H9 (cell line): ENCODE measurements around the gene TENM3. TPM values are rescaled to one million over a fixed set of nuclear protein-coding genes. Genes with fewer than 3 reads are reported as not detected.

Source experiments
- DNase-seq: peaks from one replicate; pipeline ENCODE4 v3.0.0-alpha.2; 2017
- H2AFZ ChIP-seq: one replicate; pipeline ENCODE4 v1.6.1; 2013; ENCODE audit warnings: mild to moderate bottlenecking, low read length, control low read depth, moderate library complexity
- H2AK5ac ChIP-seq: 2 replicates; pipeline ENCODE4 v1.6.1; 2013; ENCODE audit warnings: low read length, control low read depth, mixed read lengths; ENCODE audit not compliant: insufficient read length
- H2BK120ac ChIP-seq: one replicate; pipeline ENCODE4 v1.6.1; 2013; ENCODE audit warnings: low read depth, mild to moderate bottlenecking, low read length, control low read depth, inconsistent platforms; ENCODE audit not compliant: poor library complexity, severe bottlenecking
- H2BK12ac ChIP-seq: 2 replicates; pipeline ENCODE4 v1.6.1; 2013; ENCODE audit warnings: low read length, control low read depth, mixed read lengths, low read depth; ENCODE audit not compliant: insufficient read length
- H2BK15ac ChIP-seq: 2 replicates; pipeline ENCODE4 v1.6.1; 2013; ENCODE audit warnings: low read depth, low read length, control low read depth
- H2BK20ac ChIP-seq: one replicate; pipeline ENCODE4 v1.6.1; 2013; ENCODE audit warnings: low read depth, mild to moderate bottlenecking, low read length, control low read depth, inconsistent platforms; ENCODE audit not compliant: poor library complexity, severe bottlenecking
- H2BK5ac ChIP-seq: 2 replicates; pipeline ENCODE4 v1.6.1; 2013; ENCODE audit warnings: low read length, control low read depth, mixed read lengths; ENCODE audit not compliant: insufficient read length
- H3K14ac ChIP-seq: 2 replicates; pipeline ENCODE4 v1.6.1; 2013; ENCODE audit warnings: low read length, control low read depth; ENCODE audit not compliant: insufficient read depth
- H3K18ac ChIP-seq: 2 replicates; pipeline ENCODE4 v1.6.1; 2013; ENCODE audit warnings: low read depth, mild to moderate bottlenecking, mixed read lengths, low read length, control low read depth; ENCODE audit not compliant: insufficient read length
- H3K23ac ChIP-seq: 2 replicates; pipeline ENCODE4 v1.6.1; 2013; ENCODE audit warnings: low read length, control low read depth, mixed read lengths, low read depth; ENCODE audit not compliant: insufficient read length
- H3K23me2 ChIP-seq: 2 replicates; pipeline ENCODE4 v1.6.1; 2013; ENCODE audit warnings: low read depth, mild to moderate bottlenecking, mixed read lengths, low read length, control low read depth; ENCODE audit not compliant: insufficient read length, poor library complexity, severe bottlenecking
- H3K27ac ChIP-seq: 2 replicates; pipeline ENCODE4 v1.5.1; 2013; ENCODE audit warnings: low read length, control low read depth, mixed read lengths, low read depth; ENCODE audit not compliant: insufficient read length
- H3K27me3 ChIP-seq: 2 replicates; pipeline ENCODE4 v1.6.1; 2013; ENCODE audit warnings: low read length, control low read depth, inconsistent platforms; ENCODE audit not compliant: insufficient read depth
- H3K4ac ChIP-seq: 2 replicates; pipeline ENCODE4 v1.6.1; 2013; ENCODE audit warnings: low read depth, mild to moderate bottlenecking, control low read depth, inconsistent platforms, low read length, moderate library complexity
- H3K4me1 ChIP-seq: 2 replicates; pipeline ENCODE4 v1.6.1; 2013; ENCODE audit warnings: low read length, control low read depth, inconsistent platforms; ENCODE audit not compliant: insufficient read depth
- H3K4me2 ChIP-seq: 2 replicates; pipeline ENCODE4 v1.6.1; 2013; ENCODE audit warnings: low read length, control low read depth, mixed read lengths; ENCODE audit not compliant: insufficient read length, insufficient read depth
- H3K56ac ChIP-seq: 2 replicates; pipeline ENCODE4 v1.6.1; 2013; ENCODE audit warnings: low read depth, mild to moderate bottlenecking, mixed read lengths, low read length, control low read depth; ENCODE audit not compliant: insufficient read length
- H3K79me1 ChIP-seq: 2 replicates; pipeline ENCODE4 v1.6.1; 2013; ENCODE audit warnings: low read depth, mild to moderate bottlenecking, moderate library complexity, low read length, control low read depth, inconsistent platforms; ENCODE audit not compliant: insufficient read depth, poor library complexity, severe bottlenecking
- H3K79me2 ChIP-seq: 2 replicates; pipeline ENCODE4 v1.6.1; 2013; ENCODE audit warnings: low read length, control low read depth, inconsistent platforms; ENCODE audit not compliant: insufficient read depth
- H3K9ac ChIP-seq: 2 replicates; pipeline ENCODE4 v1.6.1; 2013; ENCODE audit warnings: low read length, control low read depth, mixed read lengths; ENCODE audit not compliant: insufficient read length; ENCODE audit errors: extremely low read depth
- H3K9me3 ChIP-seq: one replicate; pipeline ENCODE4 v1.6.1; 2013; ENCODE audit warnings: low read depth, low read length, inconsistent platforms; ENCODE audit not compliant: control insufficient read depth
- H3T11ph ChIP-seq: one replicate; pipeline ENCODE4 v1.6.1; 2013; ENCODE audit warnings: mild to moderate bottlenecking, low read length, control low read depth, inconsistent platforms
- H4K20me1 ChIP-seq: one replicate; pipeline ENCODE4 v1.6.1; 2013; ENCODE audit not compliant: control insufficient read depth, insufficient read length, insufficient read depth
- H4K5ac ChIP-seq: 2 replicates; pipeline ENCODE4 v1.6.1; 2013; ENCODE audit warnings: low read depth, mild to moderate bottlenecking, mixed read lengths, low read length, control low read depth; ENCODE audit not compliant: insufficient read length
- H4K8ac ChIP-seq: replicated peaks from 2 replicates; pipeline ENCODE4 v1.6.1; 2013; ENCODE audit warnings: low read length, control low read depth, mixed read lengths, low read depth; ENCODE audit not compliant: insufficient read length
- H4K91ac ChIP-seq: 2 replicates; pipeline ENCODE4 v1.6.1; 2013; ENCODE audit warnings: low read depth, mild to moderate bottlenecking, moderate library complexity, mixed read lengths, low read length, control low read depth; ENCODE audit not compliant: insufficient read length
- H3K27ac Mint-ChIP-seq, 3 experiments: 2 replicates in 2 of 3; 3 replicates in 1 of 3; pipeline ENCODE4 v1.8.0; 2020 to 2021; ENCODE audit warnings: mixed read lengths in 3 of 3, mild to moderate bottlenecking in 1 of 3, moderate library complexity in 1 of 3
- H3K27me3 Mint-ChIP-seq: 2 replicates; pipeline ENCODE4 v1.8.0; 2021; ENCODE audit warnings: low read depth, mild to moderate bottlenecking, moderate library complexity, mixed read lengths
- H3K36me3 Mint-ChIP-seq, 3 experiments: 2 replicates in 2 of 3; 3 replicates in 1 of 3; pipeline ENCODE4 v1.8.0; 2020 to 2021; ENCODE audit warnings: low read depth in 3 of 3, mixed read lengths in 3 of 3; ENCODE audit not compliant: insufficient read depth in 1 of 3
- H3K4me1 Mint-ChIP-seq, 2 experiments: 2 replicates each; pipeline ENCODE4 v1.8.0; 2020; ENCODE audit warnings: mixed read lengths in 2 of 2
- H3K4me3 Mint-ChIP-seq, 2 experiments: 2 replicates in 1 of 2; 3 replicates in 1 of 2; pipeline ENCODE4 v1.8.0; 2020 to 2021; ENCODE audit warnings: mild to moderate bottlenecking in 2 of 2, mixed read lengths in 2 of 2, moderate library complexity in 1 of 2
- H3K9me3 Mint-ChIP-seq, 2 experiments: 2 replicates in 1 of 2; 3 replicates in 1 of 2; pipeline ENCODE4 v1.8.0; 2020; ENCODE audit warnings: mild to moderate bottlenecking in 2 of 2, mixed read lengths in 2 of 2, moderate library complexity in 1 of 2
- CTCF ChIP-seq: fragments of 200-600 bp; sonication (generic); conservative IDR thresholded peaks from 3 replicates; pipeline ENCODE4 v1.8.0; 2021; ENCODE audit warnings: antibody characterized with exemption, mild to moderate bottlenecking
- WGBS: extraction: QIAGEN DNeasy Blood & Tissue Kit; methylation state at CpG from one replicate; pipeline ENCODE4 v1.1.7; 2013; ENCODE audit warnings: missing lambda C conversion rate, low lambda C conversion rate, mixed read lengths; ENCODE audit not compliant: insufficient read length; ENCODE audit errors: extremely low coverage; 5-methylcytosine and 5-hydroxymethylcytosine counted together
- total RNA-seq: library from RNA; stranded (reverse); gene quantifications from 2 replicates; pipeline ENCODE4 v1.2.1, GENCODE V29; 2021

TENM3 gene
- total RNA-seq, 1 experiment from 2014 or later: 49.6 TPM

DNA sequence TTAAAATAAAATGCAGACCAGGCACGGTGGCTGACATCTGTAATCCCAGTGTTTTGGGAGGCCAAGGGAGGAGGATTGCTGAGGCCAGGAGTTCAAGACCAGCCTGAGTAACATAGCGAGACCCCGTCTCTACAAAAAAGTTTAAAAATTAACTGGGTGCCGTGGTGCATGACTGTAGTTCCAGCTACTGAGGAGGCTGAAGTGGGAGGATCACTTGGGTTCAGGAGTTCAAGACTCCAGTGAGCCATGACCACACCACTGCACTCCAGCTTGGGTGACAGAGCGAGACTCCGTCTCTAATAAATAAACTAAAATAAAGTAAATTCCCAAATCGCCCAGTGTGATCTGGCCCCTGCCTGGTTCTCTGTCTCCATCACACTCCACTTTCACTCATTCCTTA lies 43.7 kb downstream of the TENM3 start:
- Histone ChIP-seq H3T11ph (no peak overlapping the region), H3K4me1 (no peaks in the 10 kb centered on the region), H2BK15ac (no peak overlapping the region; the same call in 1 of the 2 replicates), H3K56ac (no peak overlapping the region), H3K4me2 (no peak overlapping the region), H2BK20ac (no peak overlapping the region), H3K23ac (no peak overlapping the region), H4K8ac (no peak overlapping the region), H4K91ac (no peak overlapping the region), H3K9ac (no peak overlapping the region), H3K23me2 (no peaks in the 10 kb centered on the region), H2AFZ (no peak overlapping the region), H3K4ac (no peak overlapping the region), H2AK5ac (no peak overlapping the region), H3K27ac (no peak overlapping the region), H3K79me1 (no peaks in the 10 kb centered on the region), H3K18ac (no peak overlapping the region), H4K20me1 (no peaks in the 10 kb centered on the region), H4K5ac (no peak overlapping the region), H3K14ac (no peak overlapping the region), H2BK120ac (no peak overlapping the region), H3K9me3 (no peaks in the 10 kb centered on the region), H2BK5ac (no peak overlapping the region), H3K27me3 (no peaks in the 10 kb centered on the region), H3K79me2 (no peaks in the 10 kb centered on the region), H2BK12ac (no peak overlapping the region)
- Mint-ChIP-seq H3K9me3 (no peaks in the 10 kb centered on the region), H3K27ac (no peak overlapping the region), H3K27me3 (no peaks in the 10 kb centered on the region), H3K36me3 (peaks cover 0 to 2% (median 0%) of the 10 kb centered on the region in 3 experiments; a peak in 2 of 7 replicates), H3K4me1 (peaks cover 0 to 5% of the 10 kb centered on the region in 2 experiments; a peak in 3 of 4 replicates), H3K4me3 (no peak overlapping the region)
- no peak for TF ChIP-seq CTCF
- no CpG with 5 or more reads among the region's 7 CpGs for WGBS
- no peak for DNase-seq
